Left colon (tissue), 2 donors: Measurements from ENCODE around the gene PLEKHF1. TPM values are rescaled to one million over a fixed set of nuclear protein-coding genes. Genes with fewer than 3 reads are reported as not detected.
"Not testable (repeated sequence)": the region's sequence is repeated elsewhere in the genome, so short reads cannot be mapped to it uniquely, and the experiment has no call there.

ENCODE experiments used
- ATAC-seq: fragments of 200-7000 bp; cut with Tn5 transposase; one replicate; pipeline ENCODE4 v1.9.1; 2020; ENCODE audit warnings: mild to moderate bottlenecking, moderate library complexity
- DNase-seq, 2 donors: peaks; one replicate each; pipeline ENCODE4 v3.0.0-alpha.2; 2020
- intact Hi-C, 2 donors: fragments of 100-400 bp; cut with DNase I in 1 of 2; cut with micrococcal nuclease in 1 of 2; formaldehyde crosslinking; loops; one replicate each; pipeline versions ENCODE4 v1.11.2 to v1.14.0; 2022; cut with DNase I, micrococcal nuclease
- total RNA-seq, 2 donors: library from RNA; stranded (reverse); fragmentation: NEBNext Ultra II Directional; extraction: Animal tissue kit (Norgen Biotek cat#: 25700); gene quantifications; one replicate each; pipeline ENCODE4 v1.2.1, GENCODE V29; 2021
- donor health status: DM: no; HTN: no; CAD: no.
- donor health status: DM: yes; HTN: yes; CAD: no.

PLEKHF1 gene
- total RNA-seq, 2 donors from 2014 or later, result 2.8 to 3.7 TPM

- intact Hi-C loops, result no loop called here
- no peak for ATAC-seq
- DNase-seq, result no peak
Observed at GRCh38 chr19:29660835-29661234, 4.4 kb upstream of the PLEKHF1 start.

- intact Hi-C loops, result no loop called here
- ATAC-seq, result no peak
- no peak for DNase-seq
Observed at GRCh38 chr19:29662278-29662603, 3.0 kb upstream of the PLEKHF1 start.

- DNase-seq (peak in 1 of 2 donors; percentile 58), ATAC-seq (peak; percentile 38)
- intact Hi-C loops, result no loop called here
Observed at GRCh38 chr19:29662604-29663404, 2.5 kb upstream of the PLEKHF1 start.

GRCh38 chr19:29663861-29664752 lies 1.2 kb upstream of the PLEKHF1 start:
- ATAC-seq, result no peak
- intact Hi-C loops, result no loop called here
- DNase-seq, result peak in 1 of 2 donors; percentile 11

- ATAC-seq, result peak; percentile 1
- intact Hi-C loops, result no loop called here
- no peak for DNase-seq
Observed at GRCh38 chr19:29664753-29665214, 477 bp upstream of the PLEKHF1 start.

GRCh38 chr19:29665826-29666577 lies 741 bp downstream of the PLEKHF1 start:
- intact Hi-C loops, result no loop called here
- peak in 1 of 2 donors; percentile 46 for DNase-seq
- ATAC-seq, result peak; percentile 40

- intact Hi-C loops, result no loop called here
Observed at GRCh38 chr19:29666578-29667386, 1.5 kb downstream of the PLEKHF1 start.

GRCh38 chr19:29667387-29667783 lies 2.1 kb downstream of the PLEKHF1 start:
- ATAC-seq (no peak), DNase-seq (peak in 1 of 2 donors; percentile 9)
- intact Hi-C loops, result no loop called here

More at GRCh38 chr19:29666578-29667386, 1.5 kb downstream of the PLEKHF1 start:
- peak; percentile 3 for ATAC-seq
- DNase-seq, result peak; percentile 50 to 57

- ATAC-seq (no peak), DNase-seq (peak in 1 of 2 donors; percentile 34)
- intact Hi-C loops, result no loop called here
Observed at GRCh38 chr19:29667901-29668341, 2.7 kb downstream of the PLEKHF1 start.

GRCh38 chr19:29668746-29669609 lies 3.7 kb downstream of the PLEKHF1 start:
- ATAC-seq (no peak), DNase-seq (peak in 1 of 2 donors; percentile 17)
- intact Hi-C loops, result no loop called here

GRCh38 chr19:29670255-29670654 lies 5.0 kb downstream of the PLEKHF1 start:
- DNase-seq, result no peak
- ATAC-seq, result no peak
- intact Hi-C loops, result no loop called here

GRCh38 chr19:29671026-29671392 lies 5.7 kb downstream of the PLEKHF1 start:
- intact Hi-C loops, DNase-seq, ATAC-seq: not testable (repeated sequence)

GRCh38 chr19:29671393-29672160 lies 6.3 kb downstream of the PLEKHF1 start:
- DNase-seq (peak in 1 of 2 donors; percentile 59), ATAC-seq (peak; percentile 30)
- intact Hi-C loops, result no loop called here

- intact Hi-C loops, result no loop called here
- no peak for DNase-seq
- ATAC-seq, result no peak
Observed at GRCh38 chr19:29672319-29672932, 7.2 kb downstream of the PLEKHF1 start.

GRCh38 chr19:29672933-29673336 lies 7.7 kb downstream of the PLEKHF1 start:
- intact Hi-C loops, result no loop called here
- no peak for DNase-seq
- peak; percentile 14 for ATAC-seq
